Glomerular endothelial cell (primary cell): ENCODE measurements around the gene APBB3. TPM values are rescaled to one million over a fixed set of nuclear protein-coding genes. Genes with fewer than 3 reads are reported as not detected.
"Not testable (repeated sequence)": the region's sequence is repeated elsewhere in the genome, so short reads cannot be mapped to it uniquely, and the experiment has no call there.

Source experiments
- DNase-seq: peaks from one replicate; pipeline ENCODE4 v3.0.0-alpha.2; 2011; ENCODE audit warnings: low read depth, low spot score; ENCODE audit errors: extremely low read depth
- total RNA-seq: library from RNA; depleted of rRNA; stranded (reverse); fragments of >200 nt; gene quantifications from 2 replicates; pipeline ENCODE4 v1.2.3, GENCODE V29; 2015

Gene APBB3, protein sequence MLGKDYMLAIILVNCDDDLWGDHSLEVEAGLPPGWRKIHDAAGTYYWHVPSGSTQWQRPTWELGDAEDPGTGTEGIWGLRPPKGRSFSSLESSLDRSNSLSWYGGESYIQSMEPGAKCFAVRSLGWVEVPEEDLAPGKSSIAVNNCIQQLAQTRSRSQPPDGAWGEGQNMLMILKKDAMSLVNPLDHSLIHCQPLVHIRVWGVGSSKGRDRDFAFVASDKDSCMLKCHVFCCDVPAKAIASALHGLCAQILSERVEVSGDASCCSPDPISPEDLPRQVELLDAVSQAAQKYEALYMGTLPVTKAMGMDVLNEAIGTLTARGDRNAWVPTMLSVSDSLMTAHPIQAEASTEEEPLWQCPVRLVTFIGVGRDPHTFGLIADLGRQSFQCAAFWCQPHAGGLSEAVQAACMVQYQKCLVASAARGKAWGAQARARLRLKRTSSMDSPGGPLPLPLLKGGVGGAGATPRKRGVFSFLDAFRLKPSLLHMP
- 10.4 and 16.5 TPM in 2 replicates for total RNA-seq

DNA sequence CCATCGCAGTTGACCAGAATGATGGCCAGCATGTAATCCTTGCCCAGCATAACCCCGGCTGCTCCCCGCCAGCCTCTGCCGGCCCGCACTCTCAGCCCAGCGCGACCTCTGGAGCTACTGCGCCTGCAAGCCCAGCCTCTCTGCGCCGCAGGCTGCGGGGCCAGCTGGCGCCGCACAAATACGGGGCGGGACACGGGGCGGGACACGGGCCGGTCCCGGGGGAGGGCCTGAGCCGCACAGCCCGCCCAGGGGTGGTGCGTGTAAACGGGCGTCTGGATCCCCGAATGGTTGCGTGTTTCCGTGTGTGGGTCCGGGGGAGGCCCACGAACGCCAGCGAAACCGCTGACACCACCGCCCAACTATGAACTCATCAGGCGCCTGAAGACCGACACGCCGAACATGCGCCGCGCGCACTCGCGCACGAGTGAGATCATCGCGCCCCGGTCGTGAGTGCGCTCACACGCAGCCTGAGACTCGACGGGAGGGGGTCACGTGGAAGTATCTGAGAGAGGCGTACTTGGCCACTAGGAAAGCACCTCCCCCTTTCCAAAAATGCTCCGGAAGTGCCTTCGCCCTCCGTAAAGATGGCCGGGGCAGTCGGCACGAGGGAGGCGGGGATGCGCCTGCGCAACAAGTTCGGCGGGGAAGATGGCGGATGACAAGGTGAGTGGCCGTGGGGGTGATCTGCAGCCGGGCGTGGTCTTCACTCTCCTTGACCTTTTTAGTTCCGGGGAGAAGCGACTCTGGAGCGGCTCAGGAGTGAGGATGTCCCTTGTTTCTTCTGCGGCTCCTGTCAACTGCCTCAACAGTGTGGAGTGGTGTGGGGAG lies at the start of gene APBB3, which contains the start of gene SLC35A4:
APBB3 (minus strand) TSS at position 403 of the 828 bp plus-strand sequence; CDS start at position 50, 353 bp downstream.
SLC35A4 (plus strand) TSS at position 633 of the 828 bp plus-strand sequence. CDS start 2,342 bp downstream, outside the sequence.
- DNase-seq: peak; percentile 82

GRCh38 chr5:140611020-140611521 lies 46.7 kb upstream of the APBB3 start:
- DNase-seq: no peak

DNA sequence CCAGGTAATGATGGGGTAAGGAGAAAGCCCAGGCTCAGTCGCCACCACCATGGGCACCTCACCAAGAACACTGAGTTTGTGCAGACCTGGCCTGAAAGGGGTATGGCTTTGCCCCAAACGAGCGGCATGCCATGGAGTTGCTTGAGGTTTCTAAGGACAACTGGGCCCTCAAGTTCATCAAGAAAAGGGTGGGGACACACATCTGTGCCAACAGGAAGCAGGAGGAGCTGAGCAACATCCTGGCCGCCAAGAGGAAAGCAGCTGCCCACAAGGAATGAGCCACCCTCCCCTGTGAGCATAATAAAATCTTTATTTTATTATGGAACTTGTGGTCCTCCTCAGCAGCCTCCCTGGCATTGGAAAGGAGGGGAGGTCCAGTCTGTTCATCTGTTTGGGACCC lies 44.7 kb upstream of the APBB3 start:
- DNase-seq: no peak

DNA sequence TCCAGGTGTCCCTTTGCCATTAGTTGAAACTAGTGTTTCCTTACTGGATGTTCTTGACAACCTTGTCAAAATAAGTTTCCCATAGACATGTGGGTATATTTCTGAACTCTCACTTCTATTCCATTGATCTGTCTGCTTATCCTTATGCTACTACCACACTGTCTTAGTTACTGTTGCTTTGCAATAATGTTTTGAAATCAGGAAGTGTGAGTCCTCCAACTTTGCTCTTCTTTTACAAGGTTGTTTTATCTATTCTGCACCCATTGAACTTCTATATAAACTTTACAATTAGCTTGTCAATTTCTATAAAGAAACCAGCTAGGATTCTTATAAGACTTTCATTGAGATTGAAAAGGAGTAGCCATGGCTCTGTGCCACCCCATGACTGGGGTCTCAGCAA lies 44.3 kb upstream of the APBB3 start:
- no peak for DNase-seq

DNA sequence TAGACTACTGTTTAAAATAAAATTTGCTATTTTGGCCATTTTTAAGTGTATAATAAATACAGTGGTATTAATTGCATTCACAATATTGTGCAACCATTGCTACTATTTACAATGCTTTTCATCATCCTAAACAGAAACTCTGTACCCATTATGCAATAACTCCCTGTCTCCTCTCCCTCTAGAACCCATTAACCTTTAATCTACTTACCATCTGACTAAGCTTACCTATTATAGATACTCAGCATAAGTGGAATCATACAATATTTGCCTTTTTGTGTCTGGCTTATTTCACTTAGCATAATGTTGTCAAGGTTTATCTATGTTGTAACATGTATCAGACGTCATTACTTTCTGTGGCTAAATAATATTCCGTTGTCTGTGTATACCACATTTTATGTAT lies 42.6 kb upstream of the APBB3 start:
- DNase-seq: no peak

GRCh38 chr5:140605879-140606278 lies 41.5 kb upstream of the APBB3 start:
- DNase-seq: no peak

DNA sequence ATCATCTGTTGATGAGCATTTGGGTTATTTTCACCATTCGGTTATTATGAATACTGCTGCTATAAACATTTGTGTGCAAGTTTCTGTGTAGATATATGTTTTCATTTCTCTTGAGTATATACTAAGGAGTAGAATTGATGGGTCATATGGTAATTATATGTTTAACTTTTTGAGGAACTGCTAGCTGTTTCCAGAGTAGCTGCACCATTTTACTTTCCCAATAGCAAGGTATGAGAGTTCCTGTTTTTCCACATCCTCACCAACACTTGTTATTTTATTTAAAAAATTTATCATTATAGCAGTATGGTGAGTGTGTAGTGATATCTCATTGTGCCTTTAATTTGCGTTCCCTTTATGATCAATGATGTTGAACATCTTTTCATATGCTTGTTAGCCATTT lies 39.3 kb upstream of the APBB3 start:
- DNase-seq: no peak

GRCh38 chr5:140603446-140603698 lies 39.0 kb upstream of the APBB3 start:
- not testable (repeated sequence) for DNase-seq

GRCh38 chr5:140602147-140602546 lies 37.7 kb upstream of the APBB3 start:
- no peak for DNase-seq

- no peak for DNase-seq
These were observed 35.7 kb upstream of the APBB3 start for GRCh38 chr5:140600096-140600495.

GRCh38 chr5:140598836-140599235 lies 34.4 kb upstream of the APBB3 start:
- no peak for DNase-seq

DNA sequence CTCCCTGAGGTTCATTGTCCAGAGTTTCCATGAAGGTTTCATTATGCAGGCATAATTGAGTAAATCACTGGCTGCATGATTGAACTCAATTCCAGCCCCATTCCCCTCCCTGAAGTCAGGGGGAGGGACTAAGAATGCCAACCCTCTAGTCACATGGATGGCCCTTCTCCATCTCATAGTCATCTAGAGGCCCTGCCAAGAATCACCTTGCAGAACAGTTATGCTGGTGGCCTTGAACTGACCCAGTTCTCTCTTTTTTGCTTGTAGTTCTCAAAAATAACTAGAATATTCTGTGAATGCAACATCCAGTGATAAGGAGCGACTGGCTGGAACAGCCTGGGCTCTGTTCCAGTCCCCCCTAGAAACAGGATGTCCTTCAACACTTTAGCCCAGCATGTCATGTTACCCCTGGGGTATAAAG lies 31.9 kb upstream of the APBB3 start:
- DNase-seq: no peak

- DNase-seq: no peak
These were observed 31.3 kb upstream of the APBB3 start for GRCh38 chr5:140595538-140596300.

GRCh38 chr5:140594169-140594568 lies 29.8 kb upstream of the APBB3 start:
- DNase-seq: no peak

- not testable (repeated sequence) for DNase-seq
These were observed 28.7 kb upstream of the APBB3 start for GRCh38 chr5:140593070-140593469.

DNA sequence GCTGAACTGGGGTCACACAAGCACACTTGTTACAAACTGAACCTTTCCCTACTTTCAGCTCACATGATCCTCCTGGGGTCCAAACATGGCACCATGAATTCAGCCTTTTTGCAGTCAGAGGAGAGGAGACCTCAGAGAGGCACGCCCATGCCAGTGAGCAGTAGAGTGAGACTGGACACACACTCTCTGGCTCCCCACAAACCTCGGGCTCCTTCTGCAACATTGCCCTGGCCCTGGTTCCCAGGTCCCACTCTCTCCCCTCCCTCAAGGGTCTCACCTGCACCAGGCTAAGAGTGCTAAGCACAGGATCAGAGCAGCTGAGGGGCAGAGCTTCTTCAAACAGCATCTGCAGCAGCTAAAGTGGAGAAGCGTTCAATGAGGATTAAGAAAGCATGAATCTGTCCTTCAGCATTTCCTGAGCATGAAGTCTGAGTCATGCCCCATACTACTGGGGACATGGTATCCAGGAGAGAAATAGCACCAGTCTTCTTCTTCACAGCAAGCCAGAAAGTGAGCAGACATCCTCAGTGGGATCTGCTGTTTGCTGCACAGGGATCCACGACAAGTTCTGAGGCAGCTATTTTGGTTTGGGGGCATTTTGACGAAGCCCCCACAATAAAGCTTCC lies 27.5 kb upstream of the APBB3 start:
- no peak for DNase-seq

GRCh38 chr5:140590861-140591260 lies 26.5 kb upstream of the APBB3 start:
- DNase-seq: no peak

GRCh38 chr5:140588311-140589070 lies 24.1 kb upstream of the APBB3 start:
- no peak for DNase-seq

DNA sequence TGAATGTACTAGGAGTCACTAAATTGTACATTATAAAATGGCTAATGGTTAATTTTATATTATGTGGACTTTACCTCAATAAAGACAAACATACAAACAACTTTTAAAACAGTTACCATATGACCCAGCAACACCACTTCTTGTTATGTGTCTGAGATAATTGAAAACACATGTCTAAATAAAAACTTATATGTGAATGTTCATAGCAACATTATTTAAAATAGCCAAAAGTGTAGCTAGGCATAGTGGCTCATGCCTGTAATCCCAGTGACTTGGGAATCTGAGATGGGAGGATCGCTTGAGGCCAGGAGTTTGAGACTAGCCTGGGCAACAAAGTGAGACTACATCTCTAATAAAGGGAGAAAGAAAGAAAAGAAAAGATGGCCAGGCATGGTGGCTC lies 23.1 kb upstream of the APBB3 start:
- DNase-seq: no peak
